GM12892 (cell line): ENCODE results near the gene AOPEP.

Source experiments
- POLR2AphosphoS5 ChIP-seq: IDR thresholded peaks from 2 replicates; pipeline ENCODE4 v1.6.1; 2011; ENCODE audit warnings: low read depth, low read length, control low read depth
- TAF1 ChIP-seq: IDR thresholded peaks from 2 replicates; pipeline ENCODE4 v1.6.1; 2011; ENCODE audit warnings: low read depth, mild to moderate bottlenecking, control low read depth, low read length, borderline replicate concordance

DNA sequence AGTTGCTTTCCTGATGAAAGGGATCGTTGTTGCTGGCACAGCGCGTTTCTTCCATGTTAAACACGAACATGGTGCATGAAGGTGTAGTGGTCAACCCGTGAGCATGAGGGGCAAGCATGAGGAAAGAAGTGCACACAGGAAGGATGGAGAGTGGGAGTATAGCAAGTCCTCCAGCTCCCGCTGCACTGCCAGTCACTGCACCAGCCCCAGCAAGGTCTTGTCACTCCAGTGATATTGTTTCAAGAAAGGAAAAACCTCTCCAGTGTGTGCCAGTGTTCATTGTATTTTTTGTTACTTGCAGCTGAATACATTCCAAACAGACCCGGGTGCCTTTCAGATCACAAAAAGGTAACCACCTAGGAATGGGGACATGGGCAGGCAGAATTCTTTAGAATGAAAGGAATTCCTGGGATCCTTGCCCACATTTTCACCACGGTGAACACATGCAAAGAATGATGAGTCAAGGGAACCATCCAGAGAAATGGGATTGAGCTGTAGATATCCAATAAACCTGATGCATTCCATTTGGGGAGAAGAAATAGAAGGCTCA is 186.3 kb downstream of the AOPEP start:
- TF ChIP-seq POLR2AphosphoS5 (no peak), TAF1 (no peak)
